ENCODE results near the gene EREG.

The EREG gene

GRCh38 chr4:74412225-74412624 lies 47.3 kb downstream of the EREG start:
- Histone ChIP-seq H3K14ac (ENCODE audit: low read length) (no peak overlapping the region), H3K27ac (ENCODE audit: low read depth, low read length) (no peak overlapping the region), H3K4ac (ENCODE audit: low read depth, low read length) (no peak overlapping the region), H3K36me3 (ENCODE audit: control insufficient read depth in 1 of 2, insufficient read depth in 2 of 2, low read length in 2 of 2) (no peaks in the 10 kb centered on the region), H3K23ac (ENCODE audit: low read length) (no peak overlapping the region), H3K27me3 (ENCODE audit: insufficient read depth, low read length) (no peaks in the 10 kb centered on the region), H3K4me2 (ENCODE audit: low read length) (no peak overlapping the region), H4K8ac (ENCODE audit: low read depth, low read length) (no peak overlapping the region), H3K79me1 (ENCODE audit: low read length) (no peaks in the 10 kb centered on the region), H3K4me1 (ENCODE audit: control insufficient read depth in 1 of 2, insufficient read depth in 2 of 2, low read length in 2 of 2) (no peaks in the 10 kb centered on the region), H3K9me3 (ENCODE audit: insufficient read depth, low read depth, low read length) (no peaks in the 10 kb centered on the region), H3K79me2 (ENCODE audit: control insufficient read depth, insufficient read depth, low read length, poor library complexity) (no peaks in the 10 kb centered on the region), H4K12ac (ENCODE audit: low read depth, low read length) (no peak overlapping the region), H3K4me3 (ENCODE audit: low read depth, low read length) (no peak overlapping the region), H3K9ac (ENCODE audit: low read length) (no peak overlapping the region), H2BK5ac (ENCODE audit: low read depth, low read length, poor library complexity) (no peak overlapping the region), H2AK5ac (ENCODE audit: low read length) (no peak overlapping the region), H2BK12ac (ENCODE audit: low read length) (no peak overlapping the region), H2BK120ac (ENCODE audit: insufficient read depth, low read length, poor library complexity) (no peak overlapping the region), H4K91ac (ENCODE audit: low read depth, low read length) (no peak overlapping the region), H2AFZ (ENCODE audit: insufficient read depth, low read length, poor library complexity) (no peak overlapping the region), H3K18ac (ENCODE audit: low read length) (no peak overlapping the region)
- DNase-seq: no peak

GRCh38 chr4:74413265-74413664 lies 48.3 kb downstream of the EREG start:
- no peaks in the 10 kb centered on the region for H3K79me2 ChIP-seq (ENCODE audit: control insufficient read depth, insufficient read depth, low read length, poor library complexity)
- no peak overlapping the region for H3K23ac ChIP-seq (ENCODE audit: low read length)
- no peak overlapping the region for H3K4ac ChIP-seq (ENCODE audit: low read depth, low read length)
- no peak overlapping the region for H4K91ac ChIP-seq (ENCODE audit: low read depth, low read length)
- no peak overlapping the region for H3K18ac ChIP-seq (ENCODE audit: low read length)
- H2AK5ac ChIP-seq (ENCODE audit: low read length): no peak overlapping the region
- no peak overlapping the region for H4K8ac ChIP-seq (ENCODE audit: low read depth, low read length)
- H2AFZ ChIP-seq (ENCODE audit: insufficient read depth, low read length, poor library complexity): no peak overlapping the region
- no peak overlapping the region for H3K4me2 ChIP-seq (ENCODE audit: low read length)
- no peak overlapping the region for H4K12ac ChIP-seq (ENCODE audit: low read depth, low read length)
- no peak overlapping the region for H3K9ac ChIP-seq (ENCODE audit: low read length)
- H3K79me1 ChIP-seq (ENCODE audit: low read length): no peaks in the 10 kb centered on the region
- no peaks in the 10 kb centered on the region for H3K27me3 ChIP-seq (ENCODE audit: insufficient read depth, low read length)
- no peak overlapping the region for H2BK120ac ChIP-seq (ENCODE audit: insufficient read depth, low read length, poor library complexity)
- H3K36me3 ChIP-seq (ENCODE audit: control insufficient read depth in 1 of 2, insufficient read depth in 2 of 2, low read length in 2 of 2): no peaks in the 10 kb centered on the region
- H3K9me3 ChIP-seq (ENCODE audit: insufficient read depth, low read depth, low read length): no peaks in the 10 kb centered on the region
- no peak for DNase-seq
- H2BK5ac ChIP-seq (ENCODE audit: low read depth, low read length, poor library complexity): no peak overlapping the region
- H3K27ac ChIP-seq (ENCODE audit: low read depth, low read length): no peak overlapping the region
- H3K4me1 ChIP-seq (ENCODE audit: control insufficient read depth in 1 of 2, insufficient read depth in 2 of 2, low read length in 2 of 2): no peaks in the 10 kb centered on the region
- H2BK12ac ChIP-seq (ENCODE audit: low read length): no peak overlapping the region
- H3K14ac ChIP-seq (ENCODE audit: low read length): no peak overlapping the region
- H3K4me3 ChIP-seq (ENCODE audit: low read depth, low read length): no peak overlapping the region

- H4K8ac ChIP-seq (ENCODE audit: low read depth, low read length): no peak overlapping the region
- H3K27me3 ChIP-seq (ENCODE audit: insufficient read depth, low read length): no peaks in the 10 kb centered on the region
- no peaks in the 10 kb centered on the region for H3K9me3 ChIP-seq (ENCODE audit: insufficient read depth, low read depth, low read length)
- DNase-seq: no peak
- H2AFZ ChIP-seq (ENCODE audit: insufficient read depth, low read length, poor library complexity): no peak overlapping the region
- H3K79me1 ChIP-seq (ENCODE audit: low read length): no peaks in the 10 kb centered on the region
- no peak overlapping the region for H3K4ac ChIP-seq (ENCODE audit: low read depth, low read length)
- no peak overlapping the region for H3K9ac ChIP-seq (ENCODE audit: low read length)
- no CpG with 5 or more reads among the region's 5 CpGs for WGBS (ENCODE audit: extremely low coverage, insufficient coverage, insufficient read length)
- H2AK5ac ChIP-seq (ENCODE audit: low read length): no peak overlapping the region
- H2BK12ac ChIP-seq (ENCODE audit: low read length): no peak overlapping the region
- no peaks in the 10 kb centered on the region for H3K36me3 ChIP-seq (ENCODE audit: control insufficient read depth in 1 of 2, insufficient read depth in 2 of 2, low read length in 2 of 2)
- H2BK5ac ChIP-seq (ENCODE audit: low read depth, low read length, poor library complexity): no peak overlapping the region
- no peak overlapping the region for H2BK120ac ChIP-seq (ENCODE audit: insufficient read depth, low read length, poor library complexity)
- H4K91ac ChIP-seq (ENCODE audit: low read depth, low read length): no peak overlapping the region
- H3K4me2 ChIP-seq (ENCODE audit: low read length): no peak overlapping the region
- no peaks in the 10 kb centered on the region for H3K79me2 ChIP-seq (ENCODE audit: control insufficient read depth, insufficient read depth, low read length, poor library complexity)
- H3K14ac ChIP-seq (ENCODE audit: low read length): no peak overlapping the region
- no peak overlapping the region for H3K18ac ChIP-seq (ENCODE audit: low read length)
- no peak overlapping the region for H3K23ac ChIP-seq (ENCODE audit: low read length)
- H4K12ac ChIP-seq (ENCODE audit: low read depth, low read length): no peak overlapping the region
- H3K4me3 ChIP-seq (ENCODE audit: low read depth, low read length): no peak overlapping the region
- no peaks in the 10 kb centered on the region for H3K4me1 ChIP-seq (ENCODE audit: control insufficient read depth in 1 of 2, insufficient read depth in 2 of 2, low read length in 2 of 2)
- no peak overlapping the region for H3K27ac ChIP-seq (ENCODE audit: low read depth, low read length)
Observed at GRCh38 chr4:74414149-74414809, 49.3 kb downstream of the EREG start.

- no peaks in the 10 kb centered on the region for H3K27me3 ChIP-seq (ENCODE audit: insufficient read depth, low read length)
- no peak overlapping the region for H3K9ac ChIP-seq (ENCODE audit: low read length)
- no peak overlapping the region for H3K27ac ChIP-seq (ENCODE audit: low read depth, low read length)
- H4K8ac ChIP-seq (ENCODE audit: low read depth, low read length): no peak overlapping the region
- no peak overlapping the region for H2BK120ac ChIP-seq (ENCODE audit: insufficient read depth, low read length, poor library complexity)
- no peaks in the 10 kb centered on the region for H3K36me3 ChIP-seq (ENCODE audit: control insufficient read depth in 1 of 2, insufficient read depth in 2 of 2, low read length in 2 of 2)
- H3K79me1 ChIP-seq (ENCODE audit: low read length): no peaks in the 10 kb centered on the region
- H3K4me3 ChIP-seq (ENCODE audit: low read depth, low read length): no peak overlapping the region
- no peak overlapping the region for H3K18ac ChIP-seq (ENCODE audit: low read length)
- no peak overlapping the region for H2AFZ ChIP-seq (ENCODE audit: insufficient read depth, low read length, poor library complexity)
- H3K79me2 ChIP-seq (ENCODE audit: control insufficient read depth, insufficient read depth, low read length, poor library complexity): no peaks in the 10 kb centered on the region
- WGBS (ENCODE audit: extremely low coverage, insufficient coverage, insufficient read length): no CpG with 5 or more reads among the region's 3 CpGs
- no peak overlapping the region for H2BK5ac ChIP-seq (ENCODE audit: low read depth, low read length, poor library complexity)
- no peak overlapping the region for H4K12ac ChIP-seq (ENCODE audit: low read depth, low read length)
- H2BK12ac ChIP-seq (ENCODE audit: low read length): no peak overlapping the region
- H4K91ac ChIP-seq (ENCODE audit: low read depth, low read length): no peak overlapping the region
- H2AK5ac ChIP-seq (ENCODE audit: low read length): no peak overlapping the region
- no peak overlapping the region for H3K14ac ChIP-seq (ENCODE audit: low read length)
- H3K4ac ChIP-seq (ENCODE audit: low read depth, low read length): no peak overlapping the region
- no peak overlapping the region for H3K23ac ChIP-seq (ENCODE audit: low read length)
- no peaks in the 10 kb centered on the region for H3K9me3 ChIP-seq (ENCODE audit: insufficient read depth, low read depth, low read length)
- no peaks in the 10 kb centered on the region for H3K4me1 ChIP-seq (ENCODE audit: control insufficient read depth in 1 of 2, insufficient read depth in 2 of 2, low read length in 2 of 2)
- DNase-seq: no peak
- no peak overlapping the region for H3K4me2 ChIP-seq (ENCODE audit: low read length)
Observed at GRCh38 chr4:74415602-74416300, 50.8 kb downstream of the EREG start.

Measured in trophoblast cell (in vitro differentiated cells and primary cell).